HFF-Myc (cell line): ENCODE data around the gene LAD1.

Experiments used
- DNase-seq: peaks from one replicate; pipeline ENCODE4 v3.0.0-alpha.2; 2011; ENCODE audit warnings: low read depth; ENCODE audit errors: extremely low read depth
- H3K4me3 ChIP-seq: replicated peaks from 2 replicates; pipeline ENCODE4 v1.5.1; 2011; ENCODE audit warnings: low read depth, mild to moderate bottlenecking, control low read depth, low read length
- CTCF ChIP-seq: IDR thresholded peaks from 2 replicates; pipeline ENCODE4 v1.5.1; 2012; ENCODE audit warnings: mild to moderate bottlenecking, low read depth, low read length, control low read depth; ENCODE audit errors: missing control alignments

LAD1 gene

GRCh38 chr1:201354901-201355295, 44.2 kb downstream of the LAD1 start:
- H3K4me3 ChIP-seq = no peak overlapping the region
- DNase-seq = no peak
- TF ChIP-seq CTCF = no peak

GRCh38 chr1:201354151-201354900, 44.8 kb downstream of the LAD1 start:
- DNase-seq = no peak
- H3K4me3 ChIP-seq = no peak overlapping the region
- no peak for TF ChIP-seq CTCF

- no peak for DNase-seq
- H3K4me3 ChIP-seq = no peak overlapping the region
- TF ChIP-seq CTCF = no peak
Observed at GRCh38 chr1:201353186-201353940, 45.8 kb downstream of the LAD1 start.

GRCh38 chr1:201351617-201352016, 47.5 kb downstream of the LAD1 start:
- TF ChIP-seq CTCF = no peak
- H3K4me3 ChIP-seq = no peak overlapping the region
- DNase-seq = no peak

- no peak for DNase-seq
- H3K4me3 ChIP-seq = no peak overlapping the region
- no peak for TF ChIP-seq CTCF
Observed at GRCh38 chr1:201350884-201351283, 48.2 kb downstream of the LAD1 start.

- DNase-seq = no peak
- no peak overlapping the region for H3K4me3 ChIP-seq
Observed at GRCh38 chr1:201350361-201350725, 48.8 kb downstream of the LAD1 start.

More at GRCh38 chr1:201350361-201350725, 48.8 kb downstream of the LAD1 start:
- TF ChIP-seq CTCF = no peak
